ENCODE measurements around the gene HOXA6.

HOXA6 gene

GRCh38 chr7:27147199-27148030, at the start of gene HOXA6:
TSS of gene HOXA6 (minus strand) at chr7:27147774. CDS start at chr7:27147749, 25 bp downstream.
- TF ChIP-seq POLR2A (IDR thresholded peaks at IDR 0.05; ENCODE audit: low read depth, low read length): no peak
- DNase-seq (ENCODE audit: insufficient read length, low spot score) (no peak), FAIRE-seq (no peak)

DNA sequence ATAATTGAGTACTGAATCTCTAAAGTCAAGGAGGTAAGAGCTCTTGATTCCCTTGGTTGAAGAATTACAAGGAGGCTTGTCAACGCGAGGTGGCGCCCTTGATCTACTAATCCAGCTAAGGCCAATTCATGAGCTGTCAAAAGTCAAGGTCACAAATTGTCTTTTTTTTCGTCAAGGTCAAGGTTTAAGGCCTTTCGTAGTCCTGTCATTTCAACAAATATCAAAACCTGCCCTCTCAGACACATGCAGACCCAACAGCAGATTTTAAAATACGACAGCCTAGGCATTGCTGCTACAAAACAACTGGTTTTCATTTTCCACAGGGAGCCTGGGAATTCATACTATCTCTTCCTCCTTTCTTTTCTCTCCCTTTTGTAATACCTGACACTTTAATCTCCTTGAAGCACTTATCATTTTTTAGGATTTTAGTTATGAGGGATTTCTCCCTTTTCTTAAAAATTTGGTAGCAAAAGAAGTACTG, 48.8 kb upstream of the HOXA6 start:
- FAIRE-seq (peak; percentile 75), DNase-seq (ENCODE audit: insufficient read length, low spot score) (peak; percentile 95)
- TF ChIP-seq POLR2A (IDR thresholded peaks at IDR 0.05; ENCODE audit: low read depth, low read length): no peak

GRCh38 chr7:27194686-27195379, 47.3 kb upstream of the HOXA6 start:
- no peak for DNase-seq (ENCODE audit: insufficient read length, low spot score)
- no peak for FAIRE-seq
- TF ChIP-seq POLR2A (IDR thresholded peaks at IDR 0.05; ENCODE audit: low read depth, low read length): no peak

DNA sequence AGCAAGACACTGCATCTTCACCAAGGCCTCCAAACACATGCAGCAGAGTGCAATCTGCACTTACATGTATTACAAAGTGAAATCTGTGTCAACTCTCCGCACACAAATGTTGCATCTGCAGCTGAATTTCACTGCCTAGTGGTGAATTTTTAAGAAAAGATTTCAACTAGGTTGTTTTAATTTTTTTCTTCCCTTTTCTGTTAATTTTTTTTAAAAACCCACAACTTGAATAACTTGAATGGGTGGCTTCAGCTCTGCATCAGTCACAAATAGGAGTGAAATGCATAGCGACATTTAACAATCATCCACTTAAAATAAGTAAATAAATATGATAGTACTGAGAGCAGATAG, 46.4 kb upstream of the HOXA6 start:
- FAIRE-seq: no peak
- TF ChIP-seq POLR2A (IDR thresholded peaks at IDR 0.05; ENCODE audit: low read depth, low read length): no peak
- DNase-seq (ENCODE audit: insufficient read length, low spot score): no peak

DNA sequence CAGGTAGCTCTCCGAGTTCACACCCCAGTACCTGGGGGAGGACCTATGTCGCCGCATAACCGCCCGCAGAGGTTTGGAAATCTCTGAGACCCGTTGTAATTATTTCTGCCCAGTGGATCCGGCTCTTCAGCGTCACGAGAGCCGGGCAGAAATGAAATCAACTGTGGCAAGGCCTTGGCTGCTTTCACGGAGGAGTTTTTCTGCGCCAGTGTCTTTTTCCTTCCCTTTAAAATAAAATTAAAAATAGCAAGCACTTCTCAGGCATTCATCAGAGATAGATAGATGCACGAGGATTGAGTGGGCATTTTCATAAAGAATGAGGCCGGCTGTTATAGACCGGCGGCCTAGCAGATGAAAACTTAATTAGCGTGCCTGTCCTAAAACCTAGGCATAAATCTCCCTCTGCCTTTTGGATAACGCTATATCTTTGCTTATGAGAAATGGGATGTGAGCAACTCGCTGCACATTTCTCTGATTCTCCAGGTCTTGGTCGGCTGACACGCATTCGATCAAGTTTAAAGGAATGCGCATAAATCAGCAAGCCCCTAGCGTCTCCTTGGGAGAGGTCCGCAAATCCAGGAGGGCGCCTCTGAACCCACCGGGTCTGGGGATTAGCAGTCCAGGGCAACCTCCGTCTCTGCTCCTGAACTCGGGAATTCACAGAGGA, 45.9 kb upstream of the HOXA6 start:
- DNase-seq (ENCODE audit: insufficient read length, low spot score) (no peak), FAIRE-seq (no peak)
- no peak for TF ChIP-seq POLR2A (IDR thresholded peaks at IDR 0.05; ENCODE audit: low read depth, low read length)

DNA sequence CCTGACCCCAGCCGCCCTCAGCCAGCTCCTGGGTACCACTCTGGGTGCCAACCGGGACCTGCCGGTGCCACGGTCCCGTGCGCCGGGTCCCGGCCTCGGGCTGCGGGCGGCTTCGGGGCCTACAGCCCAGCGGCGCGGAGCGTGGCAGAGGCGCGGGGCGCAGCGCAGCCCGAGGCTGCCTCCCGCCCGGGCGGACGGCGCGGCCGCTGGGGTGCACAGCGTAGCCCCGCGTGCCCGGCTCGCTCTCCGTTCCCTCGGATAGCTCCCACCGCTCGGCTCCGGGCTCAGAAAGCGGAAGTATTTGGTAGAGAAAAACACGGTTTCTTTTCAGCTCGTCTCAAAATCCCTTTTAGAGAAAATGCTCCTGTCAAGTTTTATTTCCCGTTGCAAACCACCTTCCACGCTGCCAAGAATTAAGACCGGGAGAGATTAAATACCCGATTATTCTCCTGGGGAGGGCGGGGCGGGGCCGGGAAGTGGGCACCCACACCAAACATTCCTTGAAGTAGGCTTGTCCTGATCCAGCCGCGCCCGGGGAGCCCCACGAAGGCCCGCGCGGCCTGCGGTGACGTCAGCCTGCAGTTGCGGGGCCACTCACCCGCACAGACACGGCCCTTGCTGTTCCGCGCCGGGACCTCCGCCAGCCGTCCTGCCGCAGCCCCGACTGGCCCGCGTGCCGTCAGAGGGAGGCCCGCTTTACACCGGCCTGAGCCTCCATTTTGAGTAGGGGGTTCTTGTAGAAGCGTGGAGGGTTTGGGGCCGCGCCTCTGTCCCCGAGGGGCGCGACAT, 45.2 kb upstream of the HOXA6 start:
- DNase-seq (ENCODE audit: insufficient read length, low spot score): no peak
- FAIRE-seq: no peak
- no peak for TF ChIP-seq POLR2A (IDR thresholded peaks at IDR 0.05; ENCODE audit: low read depth, low read length)

GRCh38 chr7:27191833-27192545, 44.4 kb upstream of the HOXA6 start:
- FAIRE-seq (no peak), DNase-seq (ENCODE audit: insufficient read length, low spot score) (no peak)
- TF ChIP-seq POLR2A (IDR thresholded peaks at IDR 0.05; ENCODE audit: low read depth, low read length): no peak

DNA sequence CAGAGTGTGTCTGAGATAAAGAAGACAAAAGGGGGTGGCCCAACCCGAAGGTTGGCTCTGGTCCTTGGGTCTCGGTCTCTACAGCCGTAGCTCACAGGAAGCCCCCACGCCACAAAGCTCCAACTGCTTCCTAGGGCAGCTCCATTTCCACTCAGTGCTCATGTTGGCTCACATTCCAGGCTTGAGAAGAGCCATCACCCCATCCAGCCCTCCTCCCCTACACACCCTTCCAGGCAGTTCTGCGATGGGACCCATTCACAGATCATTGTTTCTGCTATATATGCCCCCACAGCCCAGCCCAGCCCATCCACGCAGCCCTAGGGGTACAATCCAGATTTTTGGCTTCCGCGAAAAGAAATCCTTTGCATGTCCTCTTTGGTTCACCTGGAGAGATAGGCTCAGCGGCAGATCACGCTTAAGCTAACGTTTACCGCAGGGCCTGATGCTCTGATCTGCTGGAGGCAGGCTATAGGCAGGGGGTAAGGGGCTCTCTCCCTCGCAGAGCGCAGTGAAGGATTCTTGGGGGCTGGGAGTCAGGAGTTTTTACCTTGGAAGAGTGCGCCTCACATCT, 43.7 kb upstream of the HOXA6 start:
- FAIRE-seq (no peak), DNase-seq (ENCODE audit: insufficient read length, low spot score) (no peak)
- TF ChIP-seq POLR2A (IDR thresholded peaks at IDR 0.05; ENCODE audit: low read depth, low read length): no peak

DNA sequence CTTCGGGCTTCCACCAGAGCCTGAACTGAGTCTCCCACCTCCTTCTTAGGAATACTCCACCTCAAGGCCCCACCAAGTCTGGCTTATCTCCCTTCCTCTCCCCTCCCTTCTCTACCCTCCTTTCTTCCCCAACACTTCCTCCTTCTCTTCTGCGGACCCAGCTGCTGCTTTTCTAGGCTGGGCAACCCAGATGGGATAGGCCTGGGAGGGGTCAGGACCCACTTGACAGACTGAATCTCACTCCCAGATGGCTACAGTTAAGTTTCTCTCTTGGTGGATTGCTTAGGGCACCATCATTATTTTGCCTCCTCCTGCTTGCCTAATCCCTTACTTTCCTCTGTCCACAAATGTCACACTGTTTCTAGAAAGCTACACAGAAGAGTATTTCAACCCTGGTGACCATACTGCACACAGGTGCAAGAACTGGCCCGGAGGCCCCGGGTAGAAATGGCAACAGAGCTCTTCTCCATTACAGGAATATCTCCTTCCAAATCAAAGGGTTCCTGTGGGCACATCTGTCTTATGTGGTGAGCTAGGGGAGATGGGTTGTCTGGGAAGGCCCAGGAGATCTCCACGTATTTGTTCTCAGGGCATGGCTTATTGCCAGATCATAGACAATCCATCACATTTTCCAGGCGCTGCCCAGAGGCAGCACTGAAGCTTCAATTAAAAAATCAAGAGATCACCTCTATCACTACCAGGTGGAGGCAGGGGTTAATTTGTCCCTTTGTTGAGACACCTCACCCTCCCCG, 42.6 kb upstream of the HOXA6 start:
- DNase-seq (ENCODE audit: insufficient read length, low spot score) (no peak), FAIRE-seq (no peak)

GRCh38 chr7:27189295-27189996, 41.9 kb upstream of the HOXA6 start:
- DNase-seq (ENCODE audit: insufficient read length, low spot score): no peak
- FAIRE-seq: no peak
- TF ChIP-seq POLR2A (IDR thresholded peaks at IDR 0.05; ENCODE audit: low read depth, low read length): no peak

More for the DNA sequence above, 42.6 kb upstream of the HOXA6 start:
- TF ChIP-seq POLR2A (IDR thresholded peaks at IDR 0.05; ENCODE audit: low read depth, low read length): no peak

Measured in H54 (cell line).